Karpas-422 (cell line): ENCODE measurements around the gene HAUS3. TPM values are rescaled to one million over a fixed set of nuclear protein-coding genes. Genes with fewer than 3 reads are reported as not detected.
"Not testable (repeated sequence)": the region's sequence is repeated elsewhere in the genome, so short reads cannot be mapped to it uniquely, and the experiment has no call there.

Source experiments
- DNase-seq: peaks from one replicate; pipeline ENCODE4 v3.0.0-alpha.2; 2015
- H2AFZ ChIP-seq: fragments of 200-600 bp; sonication (generic); 2 replicates; pipeline ENCODE4 v1.6.1; 2014; ENCODE audit warnings: antibody characterized with exemption, low read length, mixed read lengths
- H3K27ac ChIP-seq: fragments of 200-600 bp; sonication (generic); 2 replicates; pipeline ENCODE4 v1.5.1; 2014; ENCODE audit warnings: mild to moderate bottlenecking, low read length, moderate library complexity
- H3K27me3 ChIP-seq: fragments of 200-600 bp; sonication (generic); 2 replicates; pipeline ENCODE4 v1.6.1; 2014; ENCODE audit warnings: low read length, mixed read lengths
- H3K36me3 ChIP-seq: fragments of 200-600 bp; sonication (generic); 2 replicates; pipeline ENCODE4 v1.6.1; 2014; ENCODE audit warnings: low read length, mixed read lengths; ENCODE audit not compliant: insufficient read depth
- H3K4me1 ChIP-seq: fragments of 200-600 bp; sonication (generic); 2 replicates; pipeline ENCODE4 v1.6.1; 2014; ENCODE audit warnings: mild to moderate bottlenecking, low read length, mixed read lengths
- H3K4me2 ChIP-seq: fragments of 200-600 bp; sonication (generic); 2 replicates; pipeline ENCODE4 v1.6.1; 2014; ENCODE audit warnings: low read length, low read depth, mild to moderate bottlenecking; ENCODE audit not compliant: poor library complexity, severe bottlenecking
- H3K4me3 ChIP-seq: fragments of 200-600 bp; sonication (generic); 2 replicates; pipeline ENCODE4 v1.5.1; 2014; ENCODE audit warnings: mild to moderate bottlenecking, antibody characterized with exemption, low read length, mixed read lengths
- H3K79me2 ChIP-seq: fragments of 200-600 bp; sonication (generic); 2 replicates; pipeline ENCODE4 v1.6.1; 2014; ENCODE audit warnings: mild to moderate bottlenecking, low read length, mixed read lengths
- H3K9ac ChIP-seq: fragments of 200-600 bp; sonication (generic); 2 replicates; pipeline ENCODE4 v1.6.0; 2014; ENCODE audit warnings: low read length
- H3K9me2 ChIP-seq: fragments of 200-600 bp; sonication (generic), shearing (Covaris generic); replicated peaks from 2 replicates; pipeline ENCODE4 v1.6.0; 2014; ENCODE audit warnings: mild to moderate bottlenecking, low read length, moderate library complexity; ENCODE audit not compliant: insufficient read depth
- H3K9me3 ChIP-seq: fragments of 300-700, 200-600 bp; sonication (generic); 2 replicates; pipeline ENCODE4 v1.6.1; 2014; ENCODE audit warnings: low read length, mixed read lengths
- H4K20me1 ChIP-seq: fragments of 200-600 bp; sonication (generic); 2 replicates; pipeline ENCODE4 v1.6.1; 2014; ENCODE audit warnings: mild to moderate bottlenecking, antibody characterized with exemption, low read length, low read depth; ENCODE audit not compliant: insufficient read depth
- total RNA-seq: library from RNA; depleted of rRNA; stranded (reverse); fragments of >200 nt; shearing (Covaris generic); gene quantifications from 2 replicates; pipeline ENCODE4 v1.2.3, GENCODE V29; 2014; ENCODE audit warnings: low replicate concordance

HAUS3 gene
- total RNA-seq, 1 experiment from 2014 or later: 14.6 TPM

DNA sequence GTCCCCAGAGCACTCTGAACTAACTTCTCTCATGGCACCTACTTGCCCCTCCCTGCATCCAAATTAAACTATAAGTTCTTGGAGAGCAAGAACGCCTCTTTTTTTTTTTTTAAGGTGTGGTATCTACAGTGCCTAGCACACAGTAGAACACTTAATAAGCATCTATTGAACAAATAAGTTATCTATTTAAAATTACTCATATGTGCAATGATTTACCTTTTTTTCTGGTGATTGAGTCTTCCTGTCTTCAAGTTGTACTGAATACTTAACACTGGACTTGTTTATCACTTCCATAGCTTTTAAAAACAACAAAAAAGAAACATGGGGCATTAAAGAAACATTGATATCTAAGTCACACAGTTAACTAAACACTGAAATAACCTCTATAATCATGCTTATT, 29.1 kb downstream of the HAUS3 start:
- Histone ChIP-seq H4K20me1 (no peaks in the 10 kb centered on the region), H3K36me3 (no peaks in the 10 kb centered on the region), H3K4me3 (no peak overlapping the region), H3K79me2 (no peaks in the 10 kb centered on the region), H3K9me2 (no peaks in the 10 kb centered on the region), H2AFZ (no peak overlapping the region), H3K9me3 (no peaks in the 10 kb centered on the region), H3K4me2 (no peak overlapping the region), H3K27ac (no peak overlapping the region), H3K27me3 (no peaks in the 10 kb centered on the region), H3K4me1 (no peaks in the 10 kb centered on the region), H3K9ac (no peak overlapping the region)
- DNase-seq: no peak

DNA sequence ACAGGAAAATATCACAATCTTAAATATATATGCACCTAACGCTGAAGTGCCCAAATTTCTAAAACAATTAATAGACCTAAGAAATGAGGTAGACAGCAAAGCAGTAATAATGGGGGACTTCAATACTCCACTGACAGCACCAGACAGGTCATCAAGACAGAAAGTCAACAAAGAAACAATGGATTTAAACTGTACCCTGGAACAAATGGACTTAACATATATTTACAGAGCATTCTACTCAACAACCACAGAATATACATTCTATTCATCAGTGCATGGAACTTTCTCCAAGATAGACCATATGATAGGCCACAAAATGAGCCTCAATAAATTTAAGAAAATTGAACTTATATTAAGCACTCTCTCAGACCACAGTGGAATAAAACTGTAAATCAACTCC, 39.1 kb downstream of the HAUS3 start:
- not testable (repeated sequence) for H3K4me3 ChIP-seq, H3K79me2 ChIP-seq, H3K9ac ChIP-seq, H3K9me3 ChIP-seq, H3K27ac ChIP-seq, H3K9me2 ChIP-seq, H3K27me3 ChIP-seq, H3K4me1 ChIP-seq, H4K20me1 ChIP-seq, H3K4me2 ChIP-seq, H3K36me3 ChIP-seq, H2AFZ ChIP-seq
- peak; percentile 10 for DNase-seq

DNA sequence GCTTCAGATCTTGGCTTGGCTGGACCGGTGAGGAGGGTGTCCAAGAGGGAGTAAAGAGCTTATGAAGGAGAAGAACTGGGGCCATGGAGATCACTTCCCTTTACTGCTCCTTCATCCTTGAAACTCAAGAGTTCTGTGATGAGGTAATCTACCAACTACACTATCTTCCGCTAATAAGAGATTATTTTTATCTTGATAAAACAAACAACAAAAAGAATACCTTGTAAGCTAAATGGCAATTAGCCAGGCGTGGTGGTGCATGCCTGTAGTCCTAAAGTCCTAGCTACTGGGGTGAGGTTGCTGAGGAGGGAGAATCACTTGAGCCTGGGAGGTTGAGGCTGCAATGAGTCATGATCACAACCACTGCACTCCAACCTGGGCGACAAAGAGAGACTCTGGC, 47.4 kb downstream of the HAUS3 start:
- peak; percentile 34 for DNase-seq
- Histone ChIP-seq H3K36me3 (no peaks in the 10 kb centered on the region), H3K9me3 (no peaks in the 10 kb centered on the region), H3K79me2 (no peaks in the 10 kb centered on the region), H3K4me3 (no peak overlapping the region), H3K9me2 (no peaks in the 10 kb centered on the region), H2AFZ (no peak overlapping the region), H3K27ac (no peak overlapping the region), H3K4me2 (no peak overlapping the region), H4K20me1 (no peaks in the 10 kb centered on the region), H3K9ac (no peak overlapping the region), H3K27me3 (no peaks in the 10 kb centered on the region), H3K4me1 (peaks cover 6% of the 10 kb centered on the region; the same call in 1 of the 2 replicates)

DNA sequence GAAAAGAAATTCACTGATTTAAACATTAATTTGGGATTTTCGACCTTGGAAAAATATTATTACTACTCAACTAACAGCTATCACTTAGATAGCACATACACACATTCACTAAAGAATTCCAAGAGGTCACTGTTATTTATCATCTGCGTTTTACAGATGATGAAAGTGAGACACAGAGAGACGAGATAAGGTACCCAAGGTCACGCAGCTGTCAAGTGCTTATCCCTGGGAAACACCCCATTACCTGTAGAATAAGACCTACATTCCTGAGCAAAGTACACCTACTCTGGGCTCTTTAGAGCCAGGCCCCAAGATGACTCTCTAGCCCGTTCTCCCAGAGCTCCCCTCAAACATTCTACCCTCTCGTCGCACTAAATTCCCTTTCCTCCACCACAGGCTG, 48.6 kb downstream of the HAUS3 start:
- no peak overlapping the region for H3K4me2 ChIP-seq
- H3K9me2 ChIP-seq: no peaks in the 10 kb centered on the region
- H3K79me2 ChIP-seq: no peaks in the 10 kb centered on the region
- H3K27ac ChIP-seq: no peak overlapping the region
- H3K27me3 ChIP-seq: no peaks in the 10 kb centered on the region
- DNase-seq: peak; percentile 23
- H3K4me3 ChIP-seq: no peak overlapping the region
- no peaks in the 10 kb centered on the region for H4K20me1 ChIP-seq
- no peak overlapping the region for H3K9ac ChIP-seq
- H3K36me3 ChIP-seq: no peaks in the 10 kb centered on the region
- H2AFZ ChIP-seq: no peak overlapping the region
- H3K9me3 ChIP-seq: no peaks in the 10 kb centered on the region
- H3K4me1 ChIP-seq: peaks cover 6% of the 10 kb centered on the region; the same call in 1 of the 2 replicates

- no peaks in the 10 kb centered on the region for H3K9me2 ChIP-seq
- H2AFZ ChIP-seq: no peak overlapping the region
- no peaks in the 10 kb centered on the region for H3K27me3 ChIP-seq
- H3K4me3 ChIP-seq: no peak overlapping the region
- no peak overlapping the region for H3K9ac ChIP-seq
- DNase-seq: no peak
- H3K27ac ChIP-seq: no peak overlapping the region
- peaks cover 6% of the 10 kb centered on the region; the same call in 1 of the 2 replicates for H3K4me1 ChIP-seq
- H3K4me2 ChIP-seq: no peak overlapping the region
- no peaks in the 10 kb centered on the region for H4K20me1 ChIP-seq
- H3K36me3 ChIP-seq: peaks cover 11% of the 10 kb centered on the region; the same call in 1 of the 2 replicates
- H3K79me2 ChIP-seq: no peaks in the 10 kb centered on the region
- H3K9me3 ChIP-seq: peaks cover 12% of the 10 kb centered on the region
Observed at GRCh38 chr4:2186865-2187172, 55.1 kb downstream of the HAUS3 start.

GRCh38 chr4:2186133-2186864, 55.6 kb downstream of the HAUS3 start:
- Histone ChIP-seq H3K4me1 (peaks cover 6% of the 10 kb centered on the region; the same call in 1 of the 2 replicates), H3K27ac (no peak overlapping the region), H3K4me3 (no peak overlapping the region), H2AFZ (no peak overlapping the region), H3K79me2 (no peaks in the 10 kb centered on the region), H3K4me2 (no peak overlapping the region), H4K20me1 (no peaks in the 10 kb centered on the region), H3K9me2 (no peaks in the 10 kb centered on the region), H3K9me3 (peaks cover 12% of the 10 kb centered on the region), H3K27me3 (no peaks in the 10 kb centered on the region), H3K9ac (no peak overlapping the region), H3K36me3 (peaks cover 11% of the 10 kb centered on the region; the same call in 1 of the 2 replicates)
- no peak for DNase-seq

GRCh38 chr4:2183394-2183793, 58.5 kb downstream of the HAUS3 start:
- Histone ChIP-seq H3K9me2 (no peaks in the 10 kb centered on the region), H3K27me3 (no peaks in the 10 kb centered on the region), H3K9me3 (peaks cover 12% of the 10 kb centered on the region), H3K4me3 (no peak overlapping the region), H3K9ac (no peak overlapping the region), H3K27ac (no peak overlapping the region), H3K4me1 (no peaks in the 10 kb centered on the region), H2AFZ (no peak overlapping the region), H3K4me2 (no peak overlapping the region), H3K79me2 (no peaks in the 10 kb centered on the region), H3K36me3 (peaks cover 11% of the 10 kb centered on the region; the same call in 1 of the 2 replicates), H4K20me1 (no peaks in the 10 kb centered on the region)
- DNase-seq: no peak

DNA sequence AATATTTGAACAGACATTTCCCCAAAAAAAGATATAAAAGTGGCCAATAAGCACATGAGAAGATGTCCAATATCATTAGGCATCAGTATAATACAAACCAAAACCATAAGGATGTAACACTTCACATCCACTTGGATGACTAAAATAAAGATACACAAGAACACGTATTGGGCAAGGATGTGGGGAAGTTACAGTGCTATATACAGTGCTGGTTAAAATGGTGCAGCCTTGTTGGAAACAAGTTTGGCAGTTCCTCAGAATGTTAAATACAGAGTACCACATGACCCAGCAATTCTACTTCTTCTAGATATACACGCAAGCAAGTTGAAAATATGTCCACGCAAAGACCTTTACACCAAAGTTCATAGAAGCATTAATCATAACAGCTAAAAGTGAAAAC, 58.9 kb downstream of the HAUS3 start:
- no peak for DNase-seq
- H3K27me3 ChIP-seq: no peaks in the 10 kb centered on the region
- no peak overlapping the region for H3K4me2 ChIP-seq
- no peaks in the 10 kb centered on the region for H3K4me1 ChIP-seq
- H2AFZ ChIP-seq: no peak overlapping the region
- peaks cover 11% of the 10 kb centered on the region; the same call in 1 of the 2 replicates for H3K36me3 ChIP-seq
- H3K9me2 ChIP-seq: no peaks in the 10 kb centered on the region
- no peaks in the 10 kb centered on the region for H3K79me2 ChIP-seq
- no peaks in the 10 kb centered on the region for H4K20me1 ChIP-seq
- peaks cover 12% of the 10 kb centered on the region for H3K9me3 ChIP-seq
- no peak overlapping the region for H3K4me3 ChIP-seq
- no peak overlapping the region for H3K27ac ChIP-seq
- no peak overlapping the region for H3K9ac ChIP-seq
